Hepatocyte (in vitro differentiated cells): ENCODE data around the gene RAB33A. TPM values are rescaled to one million over a fixed set of nuclear protein-coding genes. Genes with fewer than 3 reads are reported as not detected.

Experiments
- DNase-seq: peaks from one replicate; pipeline ENCODE4 v3.0.0-alpha.2; 2016; ENCODE audit warnings: low spot score
- H2AFZ ChIP-seq: fragments of 200-600 bp; sonication (generic); 2 replicates; pipeline ENCODE4 v1.6.0; 2016; ENCODE audit warnings: antibody characterized with exemption, mild to moderate bottlenecking
- H3K27ac ChIP-seq: fragments of 200-600 bp; sonication (generic); 2 replicates; pipeline ENCODE4 v1.5.1; 2016; ENCODE audit warnings: mild to moderate bottlenecking
- H3K27me3 ChIP-seq: fragments of 200-600 bp; sonication (generic); 2 replicates; pipeline ENCODE4 v1.6.1; 2016
- H3K36me3 ChIP-seq: fragments of 200-600 bp; sonication (generic); replicated peaks from 2 replicates; pipeline ENCODE4 v1.5.1; 2016; ENCODE audit warnings: low read depth; ENCODE audit not compliant: insufficient read depth
- H3K4me1 ChIP-seq: fragments of 200-600 bp; sonication (generic); 2 replicates; pipeline ENCODE4 v1.5.1; 2016; ENCODE audit warnings: mild to moderate bottlenecking, moderate library complexity; ENCODE audit not compliant: insufficient read depth
- H3K4me2 ChIP-seq: fragments of 200-600 bp; sonication (generic); 2 replicates; pipeline ENCODE4 v1.6.0; 2016
- H3K4me3 ChIP-seq: fragments of 200-600 bp; sonication (generic); 2 replicates; pipeline ENCODE4 v1.5.1; 2016; ENCODE audit warnings: mild to moderate bottlenecking
- H3K79me2 ChIP-seq: fragments of 200-600 bp; sonication (generic); 2 replicates; pipeline ENCODE4 v1.6.0; 2017; ENCODE audit warnings: mild to moderate bottlenecking
- H3K9me2 ChIP-seq: fragments of 200-600 bp; sonication (generic); replicated peaks from 2 replicates; pipeline ENCODE4 v1.6.0; 2017; ENCODE audit warnings: mild to moderate bottlenecking; ENCODE audit not compliant: insufficient read depth
- H3K9me3 ChIP-seq: fragments of 200-600 bp; sonication (generic); 2 replicates; pipeline ENCODE4 v1.5.1; 2016; ENCODE audit warnings: low read depth, mild to moderate bottlenecking
- H4K20me1 ChIP-seq: fragments of 200-600 bp; sonication (generic); 2 replicates; pipeline ENCODE4 v1.6.0; 2016; ENCODE audit warnings: mild to moderate bottlenecking; ENCODE audit not compliant: insufficient read depth, poor library complexity, severe bottlenecking
- EZH2 ChIP-seq: fragments of 200-600 bp; sonication (generic); IDR thresholded peaks from 2 replicates; pipeline ENCODE4 v1.6.1; 2016; ENCODE audit warnings: antibody characterized with exemption, mild to moderate bottlenecking, borderline replicate concordance
- EZH2phosphoT487 ChIP-seq: fragments of 200-600 bp; sonication (generic); IDR thresholded peaks from one replicate; pipeline ENCODE4 v1.6.1; 2018; ENCODE audit warnings: antibody characterized with exemption, mild to moderate bottlenecking, low read depth, moderate library complexity; ENCODE audit not compliant: unreplicated experiment, severe bottlenecking
- WGBS: methylation state at CpG from one replicate; pipeline ENCODE4 v1.1.6; 2016; ENCODE audit warnings: low lambda C conversion rate; ENCODE audit errors: missing lambda C conversion rate; 5-methylcytosine and 5-hydroxymethylcytosine counted together
- polyA plus RNA-seq: library from polyadenylated mRNA; unstranded; fragments of >200 nt; fragmentation: Nextera tagmentation; extraction: Ambion mirVana; gene quantifications from 2 replicates; pipeline ENCODE4 v1.2.1, GENCODE V29; 2016
- total RNA-seq: library from RNA; depleted of rRNA; stranded (reverse); fragments of >200 nt; gene quantifications from 2 replicates; pipeline ENCODE4 v1.2.3, GENCODE V29; 2014
- TF ChIP-seq, protein P1 (sequence below): fragments of 200-600 bp; sonication (generic); IDR thresholded peaks from 2 replicates; pipeline ENCODE4 v1.5.1; 2016; ENCODE audit warnings: antibody characterized with exemption, mild to moderate bottlenecking; ENCODE audit not compliant: poor library complexity

RAB33A gene
- total and polyA plus RNA-seq, 2 experiments from 2014 or later = 3.0 to 11.2 TPM

DNA sequence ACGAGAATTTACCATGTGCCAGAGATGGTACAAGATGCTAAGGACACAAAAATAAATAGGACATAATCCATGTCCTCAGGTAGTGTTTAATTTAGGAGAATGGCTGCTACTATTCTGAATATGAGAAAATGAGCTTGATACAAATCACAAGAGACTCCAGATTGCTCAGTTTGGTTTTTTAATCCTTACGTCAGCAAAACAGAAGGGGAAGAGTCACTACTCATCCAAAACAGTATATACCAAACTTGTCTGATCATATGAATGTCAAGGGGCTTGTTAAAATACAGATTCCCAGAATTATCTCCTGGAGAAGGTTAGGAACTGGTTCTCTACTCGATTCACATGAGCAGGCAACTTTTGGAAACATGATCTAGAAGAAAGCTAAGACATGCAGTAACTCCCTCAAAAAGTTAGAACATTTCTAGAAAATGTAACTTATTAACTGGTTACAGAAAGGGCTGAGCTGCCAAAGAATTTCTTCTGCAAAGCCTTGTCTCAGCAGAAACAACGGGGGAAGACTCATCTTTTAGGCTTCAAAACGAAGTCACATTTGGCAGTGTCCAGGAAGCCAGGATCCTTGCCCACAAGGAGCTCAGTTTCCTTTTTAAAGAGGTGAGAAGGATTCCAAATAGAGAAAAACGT lies 9.5 kb upstream of the RAB33A start:
- Histone ChIP-seq H3K9me2 (no peaks in the 10 kb centered on the region), H3K36me3 (no peaks in the 10 kb centered on the region), H2AFZ (no peak overlapping the region), H3K4me3 (no peak overlapping the region), H3K27ac (no peak overlapping the region), H3K9me3 (no peaks in the 10 kb centered on the region), H3K79me2 (peaks cover 49% of the 10 kb centered on the region), H4K20me1 (no peaks in the 10 kb centered on the region), H3K4me2 (no peak overlapping the region), H3K27me3 (no peaks in the 10 kb centered on the region), H3K4me1 (peaks cover 8% of the 10 kb centered on the region)
- no peak for DNase-seq
- 58% methylated on average over 6 of the region's 6 CpGs for WGBS
- TF ChIP-seq, protein P1, sequence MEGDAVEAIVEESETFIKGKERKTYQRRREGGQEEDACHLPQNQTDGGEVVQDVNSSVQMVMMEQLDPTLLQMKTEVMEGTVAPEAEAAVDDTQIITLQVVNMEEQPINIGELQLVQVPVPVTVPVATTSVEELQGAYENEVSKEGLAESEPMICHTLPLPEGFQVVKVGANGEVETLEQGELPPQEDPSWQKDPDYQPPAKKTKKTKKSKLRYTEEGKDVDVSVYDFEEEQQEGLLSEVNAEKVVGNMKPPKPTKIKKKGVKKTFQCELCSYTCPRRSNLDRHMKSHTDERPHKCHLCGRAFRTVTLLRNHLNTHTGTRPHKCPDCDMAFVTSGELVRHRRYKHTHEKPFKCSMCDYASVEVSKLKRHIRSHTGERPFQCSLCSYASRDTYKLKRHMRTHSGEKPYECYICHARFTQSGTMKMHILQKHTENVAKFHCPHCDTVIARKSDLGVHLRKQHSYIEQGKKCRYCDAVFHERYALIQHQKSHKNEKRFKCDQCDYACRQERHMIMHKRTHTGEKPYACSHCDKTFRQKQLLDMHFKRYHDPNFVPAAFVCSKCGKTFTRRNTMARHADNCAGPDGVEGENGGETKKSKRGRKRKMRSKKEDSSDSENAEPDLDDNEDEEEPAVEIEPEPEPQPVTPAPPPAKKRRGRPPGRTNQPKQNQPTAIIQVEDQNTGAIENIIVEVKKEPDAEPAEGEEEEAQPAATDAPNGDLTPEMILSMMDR = no peak
- TF ChIP-seq EZH2phosphoT487 (no peak), EZH2 (no peak)

DNA sequence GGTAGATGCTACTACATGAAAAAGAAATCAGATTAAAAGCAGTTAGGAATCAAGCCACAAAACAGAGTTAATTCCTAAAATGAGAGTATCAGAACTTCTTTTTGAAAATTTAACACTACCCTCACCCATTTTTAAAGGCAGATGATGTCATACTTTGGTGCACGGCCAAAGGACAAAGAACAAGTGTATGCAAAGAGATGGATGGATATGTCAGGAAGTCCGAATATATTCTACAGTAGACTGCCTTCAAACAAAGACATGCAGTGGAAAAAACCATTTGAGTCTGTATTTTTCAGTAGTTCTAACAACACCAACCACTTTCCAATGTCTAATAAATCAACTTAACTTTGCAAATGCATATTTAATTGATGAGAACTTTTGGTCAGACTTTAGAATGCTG lies 8.4 kb upstream of the RAB33A start:
- no peaks in the 10 kb centered on the region for H3K9me2 ChIP-seq
- no peaks in the 10 kb centered on the region for H3K9me3 ChIP-seq
- H3K4me2 ChIP-seq = no peak overlapping the region
- no peaks in the 10 kb centered on the region for H3K36me3 ChIP-seq
- WGBS = 78% methylated on average over 2 of the region's 2 CpGs
- no peak overlapping the region for H3K27ac ChIP-seq
- peaks cover 49% of the 10 kb centered on the region for H3K79me2 ChIP-seq
- H3K27me3 ChIP-seq = no peaks in the 10 kb centered on the region
- H2AFZ ChIP-seq = no peak overlapping the region
- no peak for DNase-seq
- no peaks in the 10 kb centered on the region for H4K20me1 ChIP-seq
- H3K4me1 ChIP-seq = peaks cover 8% of the 10 kb centered on the region
- H3K4me3 ChIP-seq = no peak overlapping the region
- TF ChIP-seq, protein P1 = no peak
- TF ChIP-seq EZH2phosphoT487 (no peak), EZH2 (no peak)

DNA sequence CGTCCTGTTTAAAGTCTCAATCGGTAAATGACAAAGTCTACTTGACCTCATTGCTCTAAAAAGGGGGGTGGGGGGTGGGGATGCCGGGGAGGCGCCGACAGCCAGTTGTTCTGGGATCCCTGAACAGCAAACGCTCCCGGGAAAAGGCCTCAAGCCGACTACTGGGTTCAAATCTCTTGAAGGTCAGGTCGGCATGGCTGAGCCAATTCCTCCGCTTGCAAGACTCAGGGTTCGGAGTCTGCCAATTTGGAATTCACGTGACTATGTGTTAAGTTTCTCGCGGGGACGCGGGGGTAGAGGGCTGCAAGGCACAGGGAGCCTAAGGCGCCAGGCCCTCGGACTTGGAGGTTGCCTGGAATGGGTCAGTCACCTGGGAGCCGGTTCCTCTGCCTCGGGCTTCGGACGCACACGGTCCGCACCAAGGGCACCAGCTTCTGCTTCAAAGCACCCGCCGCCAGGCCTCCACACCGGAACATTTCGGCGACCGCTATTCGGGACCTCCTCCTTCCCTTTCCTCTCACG lies 6.5 kb upstream of the RAB33A start:
- no peaks in the 10 kb centered on the region for H3K9me2 ChIP-seq
- no peaks in the 10 kb centered on the region for H3K27me3 ChIP-seq
- TF ChIP-seq, protein P1 = no peak
- TF ChIP-seq EZH2phosphoT487 (no peak), EZH2 (no peak)
- WGBS = 32% methylated on average over 32 of the region's 32 CpGs
- H3K27ac ChIP-seq = peak overlapping the region; percentile 96
- peak overlapping the region; percentile 40 for H3K4me3 ChIP-seq
- H3K79me2 ChIP-seq = peaks cover 35% of the 10 kb centered on the region
- peaks cover 8% of the 10 kb centered on the region for H3K4me1 ChIP-seq
- H3K4me2 ChIP-seq = peak overlapping the region; percentile 82
- no peaks in the 10 kb centered on the region for H4K20me1 ChIP-seq
- no peaks in the 10 kb centered on the region for H3K9me3 ChIP-seq
- no peak for DNase-seq
- H2AFZ ChIP-seq = peak overlapping the region; percentile 51
- H3K36me3 ChIP-seq = no peaks in the 10 kb centered on the region
